Right lobe of liver (tissue), 4 donors: Measurements from ENCODE around the gene PDGFA.

Experiments used
- CTCF ChIP-seq, 4 donors: fragments of 200-600 bp in 3 of 4; fragments of 450-650 bp in 1 of 4; IDR thresholded peaks; one replicate each; pipeline versions ENCODE4 v1.5.1 to v1.8.0; 2016 to 2022; ENCODE audit warnings: antibody characterized with exemption in 4 of 4, mild to moderate bottlenecking in 2 of 4
- POLR2A ChIP-seq: fragments of 450-650 bp; IDR thresholded peaks from one replicate; pipeline ENCODE4 v1.6.1; 2017; ENCODE audit warnings: antibody characterized with exemption, mild to moderate bottlenecking
- donor health status: DM: no; HTN: no; CAD: no.
- donor health status: DM: no; HTN: no; CAD: no.
- donor health status: DM: no; HTN: yes; CAD: no.

DNA sequence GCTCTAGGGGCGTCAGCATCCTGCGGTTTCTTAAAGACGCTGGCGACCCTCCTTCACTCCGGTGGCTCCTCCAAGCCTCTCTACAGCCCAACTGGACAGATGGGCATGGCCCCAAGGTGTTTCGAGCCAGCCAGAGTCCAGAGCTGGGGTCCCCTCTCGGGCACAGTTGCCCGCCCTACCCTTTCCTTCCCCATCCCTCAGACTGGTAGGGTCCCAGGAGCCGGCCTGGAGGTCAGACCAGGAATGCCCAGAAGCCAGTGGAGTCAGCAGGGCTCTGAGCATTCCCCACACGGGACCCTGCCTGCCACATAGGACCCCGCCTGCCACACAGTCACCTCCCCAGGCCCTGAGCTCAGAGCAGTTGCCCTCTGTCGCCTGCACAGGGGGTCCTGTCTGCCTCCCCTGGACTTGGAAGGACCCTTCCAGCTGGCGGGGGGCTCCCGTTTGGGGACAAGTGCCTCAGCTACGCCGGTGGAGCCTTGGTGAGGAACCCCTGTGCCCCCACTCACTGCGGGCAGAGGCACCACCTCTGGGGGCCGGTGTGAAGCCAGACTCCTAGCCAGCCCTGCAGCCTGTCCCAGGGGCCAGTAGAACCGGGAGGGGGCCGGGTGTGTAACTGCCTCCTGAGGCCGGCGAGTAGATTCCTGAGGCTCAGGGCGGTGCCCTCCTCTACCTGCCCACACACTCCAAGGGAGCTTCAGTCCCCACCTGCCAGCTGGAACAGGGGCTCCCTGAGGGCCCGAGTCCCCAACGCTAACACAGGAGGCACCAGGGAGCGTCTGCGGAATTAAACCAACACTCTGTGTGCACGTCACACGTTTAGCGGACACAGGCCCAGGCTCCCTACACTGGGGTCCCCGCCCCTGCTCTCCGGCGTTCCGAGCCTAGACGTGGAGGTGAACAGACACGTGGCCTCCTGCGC lies 19.4 kb upstream of the PDGFA start:
- no peak for TF ChIP-seq CTCF (IDR thresholded peaks at IDR 0.05)
- no peak for TF ChIP-seq POLR2A
